ENCODE data around the gene STX1A. TPM values are rescaled to one million over a fixed set of nuclear protein-coding genes. Genes with fewer than 3 reads are reported as not detected.
"Not testable (repeated sequence)": the region's sequence is repeated elsewhere in the genome, so short reads cannot be mapped to it uniquely, and the experiment has no call there.

The STX1A gene
- total RNA-seq, 1 experiment from 2014 or later = 2.5 TPM

DNA sequence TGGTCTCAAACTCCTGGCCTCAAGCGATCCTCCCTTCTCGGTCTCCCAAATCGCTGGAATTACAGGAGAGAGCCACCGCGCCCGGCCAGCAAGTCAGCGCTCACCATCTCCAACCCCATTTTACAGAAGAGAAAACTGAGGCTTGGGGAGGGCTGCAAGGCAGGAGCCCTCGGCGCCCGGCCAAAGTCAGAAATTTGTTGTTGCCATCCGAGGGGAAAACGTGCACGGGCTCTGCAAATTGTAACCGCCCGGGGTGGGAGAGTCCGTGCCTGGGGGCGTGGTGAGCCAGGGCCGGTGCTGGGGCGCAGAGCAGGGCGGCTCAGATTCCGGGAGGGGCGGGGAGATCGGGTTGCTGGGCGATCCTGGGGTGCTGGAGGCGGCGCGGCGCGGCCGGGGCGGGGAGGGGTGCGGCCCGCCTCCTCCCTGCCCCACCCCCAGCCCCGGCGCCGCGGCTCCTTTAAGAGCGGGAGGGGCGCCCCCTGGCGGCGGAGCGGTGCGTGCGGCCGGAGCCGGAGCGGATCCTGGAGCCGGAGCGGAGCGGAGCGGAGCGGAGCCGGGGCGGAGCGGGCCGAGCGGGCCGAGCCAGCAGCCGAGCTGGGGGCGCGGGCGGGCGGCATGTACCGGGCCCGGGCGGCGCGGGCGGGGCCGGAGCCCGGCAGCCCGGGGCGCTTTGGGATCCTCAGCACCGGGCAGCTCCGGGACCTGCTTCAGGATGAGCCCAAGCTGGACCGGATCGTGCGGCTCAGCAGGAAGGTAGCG is 51.9 kb downstream of the STX1A start, which contains the start of gene VPS37D:
Gene VPS37D, plus strand, starts transcription at position 488 of the 759 bp plus-strand sequence. Its CDS starts 128 bp downstream, at position 616.
- in situ Hi-C loops (cut with HindIII; ENCODE audit: low sequenced_read_pairs) = no loop called here
- DNase-seq (ENCODE audit: low spot score) = peak; percentile 86

DNA sequence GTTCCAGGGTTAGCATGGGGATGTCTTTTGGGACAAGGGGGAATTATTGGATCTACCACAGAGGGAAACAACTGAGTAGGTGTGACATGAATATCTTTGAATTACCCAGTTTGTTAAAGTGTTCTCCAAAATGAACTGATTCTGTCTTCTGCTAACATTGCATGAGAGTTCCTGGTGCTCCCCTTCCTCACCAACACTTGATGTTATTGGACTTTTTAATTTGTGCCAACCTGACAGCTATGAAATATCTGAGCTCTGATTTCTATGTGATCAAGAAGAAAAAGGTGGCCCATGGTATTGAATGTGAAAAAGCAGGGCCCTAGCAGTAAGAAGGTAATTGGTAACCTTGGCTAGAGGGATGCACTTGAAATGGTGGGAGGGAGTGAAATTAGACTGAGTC is 56.4 kb downstream of the STX1A start:
- DNase-seq (ENCODE audit: low spot score) = no peak
- in situ Hi-C loops (cut with HindIII; ENCODE audit: low sequenced_read_pairs) = no loop called here

DNA sequence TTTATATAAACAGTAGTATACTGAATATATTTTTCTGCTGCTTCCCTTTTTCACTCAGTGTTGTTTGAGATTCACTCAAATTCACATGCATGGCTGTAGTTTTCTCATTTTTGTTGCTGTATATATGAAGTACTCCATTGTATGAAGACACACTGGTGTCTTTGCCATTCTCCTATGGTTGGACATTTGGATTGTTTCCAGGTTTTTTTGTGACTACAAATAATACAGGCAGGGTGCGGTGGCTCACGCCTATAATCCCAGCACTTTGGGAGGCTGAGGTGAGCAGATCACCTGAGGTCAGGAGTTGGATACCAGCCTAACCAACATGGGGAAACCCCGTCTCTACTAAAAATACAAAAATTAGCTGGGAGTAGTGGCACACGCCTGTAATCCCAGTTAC is 58.9 kb downstream of the STX1A start:
- DNase-seq (ENCODE audit: low spot score); in situ Hi-C loops (cut with HindIII; ENCODE audit: low sequenced_read_pairs): not testable (repeated sequence)

- in situ Hi-C loops (cut with HindIII; ENCODE audit: low sequenced_read_pairs) = no loop called here
- DNase-seq (ENCODE audit: low spot score) = no peak
Observed at GRCh38 chr7:73659983-73660382, 59.5 kb downstream of the STX1A start.

- in situ Hi-C loops (cut with HindIII; ENCODE audit: low sequenced_read_pairs); DNase-seq (ENCODE audit: low spot score): not testable (repeated sequence)
Observed at GRCh38 chr7:73655309-73655708, 64.2 kb downstream of the STX1A start.

- no peak for DNase-seq (ENCODE audit: low spot score)
- in situ Hi-C loops (cut with HindIII; ENCODE audit: low sequenced_read_pairs) = no loop called here
Observed at GRCh38 chr7:73652541-73652949, 66.9 kb downstream of the STX1A start.

- in situ Hi-C loops (cut with HindIII; ENCODE audit: low sequenced_read_pairs) = no loop called here
- DNase-seq (ENCODE audit: low spot score) = no peak
Observed at GRCh38 chr7:73650524-73650923, 68.9 kb downstream of the STX1A start.

GRCh38 chr7:73649576-73649975 is 69.9 kb downstream of the STX1A start:
- DNase-seq (ENCODE audit: low spot score) = no peak
- in situ Hi-C loops (cut with HindIII; ENCODE audit: low sequenced_read_pairs) = no loop called here

Other genes with a start within 250 kb of the STX1A start
- gene BAZ1B, start 197.4 kb downstream of the STX1A start, total RNA-seq (2014; rRNA removed; shearing (Covaris generic)) = 69.2 and 90.1 TPM in 2 replicates
- 43.6 and 57.5 TPM in 2 replicates for gene BCL7B, start 162.0 kb downstream of the STX1A start, total RNA-seq (2014; rRNA removed; shearing (Covaris generic))
- 108 and 114 TPM in 2 replicates for gene TBL2, start 141.1 kb downstream of the STX1A start, total RNA-seq (2014; rRNA removed; shearing (Covaris generic))
- not detected in 2 replicates for gene MLXIPL, start 95.1 kb downstream of the STX1A start, total RNA-seq (2014; rRNA removed; shearing (Covaris generic))
- gene VPS37D, start 51.8 kb downstream of the STX1A start, total RNA-seq (2014; rRNA removed; shearing (Covaris generic)) = 8.3 and 9.8 TPM in 2 replicates
- gene DNAJC30, start 36.2 kb downstream of the STX1A start, total RNA-seq (2014; rRNA removed; shearing (Covaris generic)) = 12.4 and 19.6 TPM in 2 replicates
- 203 and 204 TPM in 2 replicates for gene BUD23, start 36.1 kb downstream of the STX1A start, total RNA-seq (2014; rRNA removed; shearing (Covaris generic))
- 34.2 and 41.1 TPM in 2 replicates for gene ABHD11, start 19.1 kb upstream of the STX1A start, total RNA-seq (2014; rRNA removed; shearing (Covaris generic))
- gene CLDN3, start 50.6 kb upstream of the STX1A start, total RNA-seq (2014; rRNA removed; shearing (Covaris generic)) = not detected in 2 replicates
- gene CLDN4, start 111.3 kb upstream of the STX1A start, total RNA-seq (2014; rRNA removed; shearing (Covaris generic)) = 1.6 and 2.8 TPM in 2 replicates
- gene METTL27, start 122.8 kb upstream of the STX1A start, total RNA-seq (2014; rRNA removed; shearing (Covaris generic)) = not detected in 2 replicates
- gene TMEM270, start 141.5 kb upstream of the STX1A start, total RNA-seq (2014; rRNA removed; shearing (Covaris generic)) = not detected in 2 replicates